IMR-90 (cell line): Measurements from ENCODE around the gene SERPINA3.

Source experiments
- BHLHE40 ChIP-seq: fragments of 150-350 bp; IDR thresholded peaks from 2 replicates; pipeline ENCODE4 v1.6.1; 2016; ENCODE audit warnings: mild to moderate bottlenecking, low read depth, low read length
- CEBPB ChIP-seq: IDR thresholded peaks from 2 replicates; pipeline ENCODE4 v1.6.1; 2012; ENCODE audit warnings: low read depth, low read length, improper control_type of control experiment
- CHD1 ChIP-seq: IDR thresholded peaks from 2 replicates; pipeline ENCODE4 v1.6.1; 2012; ENCODE audit warnings: low read depth, low read length, improper control_type of control experiment
- CTCF ChIP-seq: conservative IDR thresholded peaks from 2 replicates; pipeline ENCODE4 v1.5.1; 2012; ENCODE audit warnings: mild to moderate bottlenecking, low read depth, low read length, improper control_type of control experiment
- FOS ChIP-seq: fragments of 150-350 bp; IDR thresholded peaks from 2 replicates; pipeline ENCODE4 v1.6.1; 2016; ENCODE audit warnings: low read depth, low read length
- MAFK ChIP-seq: IDR thresholded peaks from 2 replicates; pipeline ENCODE4 v1.6.1; 2012; ENCODE audit warnings: low read depth, low read length, improper control_type of control experiment
- MAZ ChIP-seq: IDR thresholded peaks from 2 replicates; pipeline ENCODE4 v1.6.1; 2012; ENCODE audit warnings: low read depth, mild to moderate bottlenecking, low read length, improper control_type of control experiment, moderate library complexity, borderline replicate concordance
- MXI1 ChIP-seq: IDR thresholded peaks from 2 replicates; pipeline ENCODE4 v1.6.1; 2012; ENCODE audit warnings: low read depth, mild to moderate bottlenecking, low read length, moderate library complexity, borderline replicate concordance
- NFE2L2 ChIP-seq: fragments of 150-350 bp; IDR thresholded peaks from 2 replicates; pipeline ENCODE4 v1.6.1; 2016; ENCODE audit warnings: low read depth, mild to moderate bottlenecking, low read length
- POLR2A ChIP-seq: IDR thresholded peaks from 2 replicates; pipeline ENCODE4 v1.6.1; 2012; ENCODE audit warnings: mild to moderate bottlenecking, low read depth, low read length
- RAD21 ChIP-seq: IDR thresholded peaks from 2 replicates; pipeline ENCODE4 v1.6.1; 2012; ENCODE audit warnings: low read length, improper control_type of control experiment
- RCOR1 ChIP-seq: IDR thresholded peaks from 2 replicates; pipeline ENCODE4 v1.6.1; 2012; ENCODE audit warnings: mild to moderate bottlenecking, low read length, improper control_type of control experiment; ENCODE audit not compliant: insufficient replicate concordance
- SMC3 ChIP-seq: fragments of 150-350 bp; IDR thresholded peaks from 2 replicates; pipeline ENCODE4 v1.6.1; 2016; ENCODE audit warnings: low read depth, mild to moderate bottlenecking, antibody characterized with exemption, low read length, moderate library complexity
- USF2 ChIP-seq: fragments of 150-350 bp; IDR thresholded peaks from 2 replicates; pipeline ENCODE4 v1.6.1; 2017; ENCODE audit warnings: mild to moderate bottlenecking, antibody characterized with exemption, low read length, low read depth

DNA sequence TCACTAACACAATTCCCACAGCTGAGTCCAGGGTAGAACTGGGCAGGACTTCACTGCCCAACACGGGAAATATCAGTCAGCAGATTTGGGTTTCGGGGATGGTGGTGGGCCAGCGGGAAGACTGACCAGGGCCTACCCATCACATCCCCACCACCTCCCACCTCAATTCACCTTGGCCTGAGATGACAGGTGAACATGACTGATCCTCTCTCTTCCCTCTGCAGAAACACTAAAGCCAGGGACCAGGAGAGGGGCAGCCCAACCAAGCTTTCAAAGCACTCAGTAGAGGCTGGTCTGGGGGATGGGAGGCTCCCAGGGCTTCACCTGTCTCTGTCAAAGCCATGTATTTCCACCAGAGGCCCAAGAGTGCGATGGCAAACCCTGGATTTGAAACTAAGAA is 28.6 kb upstream of the SERPINA3 start:
- no peak for TF ChIP-seq CHD1
- no peak for TF ChIP-seq MAFK
- no peak for TF ChIP-seq POLR2A
- no peak for TF ChIP-seq MXI1
- no peak for TF ChIP-seq CTCF
- no peak for TF ChIP-seq SMC3
- TF ChIP-seq CEBPB, result no peak
- TF ChIP-seq RCOR1, result no peak
- TF ChIP-seq BHLHE40, result no peak
- no peak for TF ChIP-seq RAD21
- no peak for TF ChIP-seq USF2
- TF ChIP-seq FOS, result no peak
- TF ChIP-seq NFE2L2, result no peak
- no peak for TF ChIP-seq MAZ
